SKM-1 treated with dmso at 0.1 percent for 144 hours (cell line): Measurements from ENCODE around the gene ZNF558.

Experiments
- DNase-seq: peaks from one replicate; lab custom pipeline; 2025; ENCODE audit not compliant: unreplicated experiment; lab: John Stamatoyannopoulos, UW

Gene ZNF558

GRCh38 chr19:8832132-8833021, at the start of gene ZNF558, which contains the start of gene MBD3L1:
Gene ZNF558, minus strand, starts transcription at chr19:8832304. Its CDS starts 9,645 bp downstream, at chr19:8822659.
Gene MBD3L1, plus strand, starts transcription at chr19:8832377. Its CDS starts 10,302 bp downstream, at chr19:8842679.
- DNase-seq: peak; percentile 94

GRCh38 chr19:8881512-8881911, 49.4 kb upstream of the ZNF558 start:
- no peak for DNase-seq

- no peak for DNase-seq
Measured at GRCh38 chr19:8880868-8881488, 48.9 kb upstream of the ZNF558 start.

GRCh38 chr19:8877854-8878705, 46.0 kb upstream of the ZNF558 start:
- DNase-seq: no peak

GRCh38 chr19:8866344-8866743, 34.2 kb upstream of the ZNF558 start:
- DNase-seq: no peak

GRCh38 chr19:8858260-8858659, 26.2 kb upstream of the ZNF558 start:
- DNase-seq: no peak

- DNase-seq: no peak
Measured at GRCh38 chr19:8850488-8850887, 18.4 kb upstream of the ZNF558 start.

- DNase-seq: no peak
Measured at GRCh38 chr19:8849232-8849631, 17.1 kb upstream of the ZNF558 start.

- no peak for DNase-seq
Measured at GRCh38 chr19:8846819-8847218, 14.7 kb upstream of the ZNF558 start.

- no peak for DNase-seq
Measured at GRCh38 chr19:8840708-8841107, 8.6 kb upstream of the ZNF558 start.

- DNase-seq: no peak
Measured at GRCh38 chr19:8835877-8836276, 3.8 kb upstream of the ZNF558 start.

- DNase-seq: no peak
Measured at GRCh38 chr19:8835446-8835845, 3.3 kb upstream of the ZNF558 start.

- DNase-seq: peak; percentile 61
Measured at GRCh38 chr19:8831832-8832131, 322 bp downstream of the ZNF558 start.

GRCh38 chr19:8831373-8831772, 731 bp downstream of the ZNF558 start:
- no peak for DNase-seq

- DNase-seq: no peak
Measured at GRCh38 chr19:8827277-8827676, 4.8 kb downstream of the ZNF558 start.

GRCh38 chr19:8826371-8826770, 5.7 kb downstream of the ZNF558 start:
- DNase-seq: no peak

GRCh38 chr19:8821748-8822241, 10.3 kb downstream of the ZNF558 start:
- DNase-seq: no peak

GRCh38 chr19:8820234-8820633, 11.9 kb downstream of the ZNF558 start:
- DNase-seq: no peak

GRCh38 chr19:8815780-8816179, 16.3 kb downstream of the ZNF558 start:
- no peak for DNase-seq

GRCh38 chr19:8814176-8814575, 17.9 kb downstream of the ZNF558 start:
- no peak for DNase-seq
